Keratinocyte (primary cell): Measurements from ENCODE around the gene PLSCR3. TPM values are rescaled to one million over a fixed set of nuclear protein-coding genes. Genes with fewer than 3 reads are reported as not detected.

ENCODE experiments used
- DNase-seq: peaks from one replicate; pipeline ENCODE4 v3.0.0-alpha.2; 2011; ENCODE audit warnings: low read depth, missing footprints, low spot score
- FAIRE-seq: peaks from 2 replicates; lab custom pipeline; 2011; peaks lifted over from hg19 to GRCh38; lab: Jason Lieb, UNC
- H2AFZ ChIP-seq: 2 replicates; pipeline ENCODE4 v1.6.0; 2012; ENCODE audit warnings: low read length, control low read depth, inconsistent platforms; ENCODE audit not compliant: control insufficient read depth
- H3K27ac ChIP-seq: 2 replicates; pipeline ENCODE4 v1.5.1; 2011; ENCODE audit warnings: low read length; ENCODE audit not compliant: control insufficient read depth, insufficient read depth
- H3K27me3 ChIP-seq: 3 replicates; pipeline ENCODE4 v1.6.0; 2011; ENCODE audit warnings: low read length; ENCODE audit not compliant: control insufficient read depth, insufficient read depth; ENCODE audit errors: extremely low read depth
- H3K36me3 ChIP-seq, 2 experiments: 2 replicates in 1 of 2; 3 replicates in 1 of 2; pipeline ENCODE4 v1.5.1; 2011; ENCODE audit warnings: low read length in 2 of 2, mild to moderate bottlenecking in 1 of 2; ENCODE audit not compliant: control insufficient read depth in 2 of 2, insufficient read depth in 2 of 2; ENCODE audit errors: extremely low read depth in 1 of 2
- H3K4me1 ChIP-seq: 3 replicates; pipeline ENCODE4 v1.5.1; 2011; ENCODE audit warnings: low read length; ENCODE audit not compliant: control insufficient read depth, insufficient read depth; ENCODE audit errors: extremely low read depth
- H3K4me2 ChIP-seq: 3 replicates; pipeline ENCODE4 v1.6.0; 2011; ENCODE audit warnings: low read depth, low read length; ENCODE audit not compliant: control insufficient read depth, insufficient read depth; ENCODE audit errors: extremely low read depth
- H3K4me3 ChIP-seq, 3 experiments: fragments of 200-600 bp in 1 of 3; sonication (generic) in 1 of 3; 2 replicates in 2 of 3; 3 replicates in 1 of 3; pipeline ENCODE4 v1.5.1; 2011 to 2016; ENCODE audit warnings: low read length in 3 of 3, mild to moderate bottlenecking in 3 of 3, control low read depth in 2 of 3, inconsistent platforms in 1 of 3, low read depth in 1 of 3, mixed read lengths in 1 of 3, mixed run types in 1 of 3, moderate library complexity in 1 of 3; ENCODE audit not compliant: control insufficient read depth in 2 of 3, insufficient read depth in 2 of 3; ENCODE audit errors: extremely low read depth in 1 of 3
- H3K79me2 ChIP-seq: 2 replicates; pipeline ENCODE4 v1.6.0; 2012; ENCODE audit warnings: low read length; ENCODE audit not compliant: control insufficient read depth, insufficient read depth
- H3K9ac ChIP-seq: 3 replicates; pipeline ENCODE4 v1.6.0; 2011; ENCODE audit warnings: low read length; ENCODE audit not compliant: control insufficient read depth, insufficient read depth; ENCODE audit errors: extremely low read depth
- H3K9me1 ChIP-seq: 3 replicates; pipeline ENCODE4 v1.6.0; 2011; ENCODE audit warnings: low read length; ENCODE audit not compliant: control insufficient read depth, insufficient read depth; ENCODE audit errors: extremely low read depth
- H3K9me3 ChIP-seq: 2 replicates; pipeline ENCODE4 v1.5.1; 2012; ENCODE audit warnings: low read depth, low read length; ENCODE audit not compliant: control insufficient read depth
- H4K20me1 ChIP-seq: 3 replicates; pipeline ENCODE4 v1.6.0; 2011; ENCODE audit warnings: low read length; ENCODE audit not compliant: control insufficient read depth, insufficient read depth; ENCODE audit errors: extremely low read depth
- CTCF ChIP-seq, 3 experiments: IDR thresholded peaks in 1 of 3; conservative IDR thresholded peaks in 1 of 3; optimal IDR thresholded peaks in 1 of 3; 2 replicates in 2 of 3; 3 replicates in 1 of 3; pipeline versions ENCODE3 to v1.5.1; 2011; ENCODE audit warnings: low read length in 3 of 3, mild to moderate bottlenecking in 3 of 3, moderate library complexity in 2 of 3, control low read depth in 1 of 3, inconsistent platforms in 1 of 3; ENCODE audit not compliant: insufficient read depth in 2 of 3; ENCODE audit errors: extremely low read depth in 1 of 3
- EZH2 ChIP-seq: IDR thresholded peaks from one replicate; pipeline ENCODE4 v1.6.1; 2012; ENCODE audit warnings: inconsistent platforms, mild to moderate bottlenecking, low read length, moderate library complexity
- dilution Hi-C: fragments of 300-500 bp; cut with MboI; formaldehyde crosslinking; loops from one replicate; pipeline ENCODE4 v1.7.0; 2020; ENCODE audit warnings: low sequenced_read_pairs; ENCODE audit not compliant: extremely low pct_ligation_motif_present
- polyA plus RNA-seq, 5 experiments: library from polyadenylated mRNA; depleted of rRNA in 3 of 5; stranded (reverse) in 3 of 5; stranded (forward) in 1 of 5; unstranded in 1 of 5; fragments of >200 nt; gene quantifications; 1 replicate in 1 of 5; 2 replicates in 3 of 5; 3 replicates in 1 of 5; pipeline versions ENCODE4 v1.2.1 to v1.2.3, GENCODE V29; 2011 to 2012; ENCODE audit warnings: missing spikeins in 2 of 5, low read depth in 1 of 5, low replicate concordance in 1 of 5

PLSCR3 gene
- polyA plus RNA-seq, 1 donor (not counting 4 experiments of a cell fraction or from before 2014, with no cell fraction given), result 30.5 TPM

- dilution Hi-C loops, result no loop called here
- Histone ChIP-seq H3K4me1 (peaks cover 11% of the 10 kb centered on the region), H3K36me3 (peaks cover 31 to 43% of the 10 kb centered on the region in 2 experiments), H3K27ac (no peak overlapping the region), H3K79me2 (peaks cover 27% of the 10 kb centered on the region), H3K9me3 (no peaks in the 10 kb centered on the region), H4K20me1 (peaks cover 1% of the 10 kb centered on the region), H2AFZ (no peak overlapping the region), H3K9me1 (no peaks in the 10 kb centered on the region), H3K4me2 (peak overlapping the region; percentile 77), H3K9ac (peak overlapping the region; percentile 80), H3K27me3 (no peaks in the 10 kb centered on the region), H3K4me3 (peak overlapping the region; percentile 83 to 90 (median 89))
- DNase-seq, result no peak
- FAIRE-seq, result no peak
- TF ChIP-seq EZH2 (no peak), CTCF (optimal IDR thresholded peaks at IDR 0.05 in 1 of 3, IDR thresholded peaks at IDR 0.05 in 1 of 3, conservative IDR thresholded peaks at IDR 0.05 in 1 of 3; ENCODE audit: extremely low read depth in 1 of 3, insufficient read depth in 2 of 3, low read length in 3 of 3) (no peak)
Measured at GRCh38 chr17:7392696-7393612, 1.4 kb downstream of the PLSCR3 start.

GRCh38 chr17:7391307-7391706 lies 3.0 kb downstream of the PLSCR3 start:
- no peak for DNase-seq
- H3K27me3 ChIP-seq, result no peaks in the 10 kb centered on the region
- no peak overlapping the region for H3K4me2 ChIP-seq
- H3K79me2 ChIP-seq, result peaks cover 27% of the 10 kb centered on the region
- no peak for TF ChIP-seq EZH2
- no peak for TF ChIP-seq CTCF (optimal IDR thresholded peaks at IDR 0.05 in 1 of 3, IDR thresholded peaks at IDR 0.05 in 1 of 3, conservative IDR thresholded peaks at IDR 0.05 in 1 of 3; ENCODE audit: extremely low read depth in 1 of 3, insufficient read depth in 2 of 3, low read length in 3 of 3)
- dilution Hi-C loops, result no loop called here
- H2AFZ ChIP-seq, result no peak overlapping the region
- no peak overlapping the region for H3K9ac ChIP-seq
- H3K9me1 ChIP-seq, result no peaks in the 10 kb centered on the region
- no peak for FAIRE-seq
- H3K4me3 ChIP-seq, result no peak overlapping the region
- H3K4me1 ChIP-seq, result peaks cover 11% of the 10 kb centered on the region
- peaks cover 3% of the 10 kb centered on the region for H4K20me1 ChIP-seq
- peaks cover 41 to 49% of the 10 kb centered on the region in 2 experiments for H3K36me3 ChIP-seq
- no peaks in the 10 kb centered on the region for H3K9me3 ChIP-seq
- H3K27ac ChIP-seq, result no peak overlapping the region
